ENCODE results near the gene SMAD7.

Gene SMAD7

DNA sequence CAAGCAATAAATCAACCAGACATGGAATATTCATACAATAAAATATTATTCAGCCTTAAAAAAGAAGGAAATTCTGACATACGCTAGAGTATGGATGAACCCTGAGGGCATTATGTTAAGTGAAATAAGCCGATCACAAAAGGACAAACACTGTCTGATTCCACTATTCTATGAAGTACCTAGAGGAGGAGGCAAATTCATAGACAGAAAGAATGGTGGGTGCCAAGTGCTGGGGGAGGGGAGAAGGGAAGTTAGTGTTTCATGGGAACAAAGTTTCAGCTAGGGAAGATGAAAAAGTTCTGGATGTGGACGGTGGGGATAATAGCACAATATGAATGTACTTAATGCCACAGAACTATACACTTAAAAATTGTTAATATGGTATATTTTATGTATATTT, 19.8 kb downstream of the SMAD7 start:
- no peak for DNase-seq (ENCODE audit: low spot score)
- TF ChIP-seq, protein P1, sequence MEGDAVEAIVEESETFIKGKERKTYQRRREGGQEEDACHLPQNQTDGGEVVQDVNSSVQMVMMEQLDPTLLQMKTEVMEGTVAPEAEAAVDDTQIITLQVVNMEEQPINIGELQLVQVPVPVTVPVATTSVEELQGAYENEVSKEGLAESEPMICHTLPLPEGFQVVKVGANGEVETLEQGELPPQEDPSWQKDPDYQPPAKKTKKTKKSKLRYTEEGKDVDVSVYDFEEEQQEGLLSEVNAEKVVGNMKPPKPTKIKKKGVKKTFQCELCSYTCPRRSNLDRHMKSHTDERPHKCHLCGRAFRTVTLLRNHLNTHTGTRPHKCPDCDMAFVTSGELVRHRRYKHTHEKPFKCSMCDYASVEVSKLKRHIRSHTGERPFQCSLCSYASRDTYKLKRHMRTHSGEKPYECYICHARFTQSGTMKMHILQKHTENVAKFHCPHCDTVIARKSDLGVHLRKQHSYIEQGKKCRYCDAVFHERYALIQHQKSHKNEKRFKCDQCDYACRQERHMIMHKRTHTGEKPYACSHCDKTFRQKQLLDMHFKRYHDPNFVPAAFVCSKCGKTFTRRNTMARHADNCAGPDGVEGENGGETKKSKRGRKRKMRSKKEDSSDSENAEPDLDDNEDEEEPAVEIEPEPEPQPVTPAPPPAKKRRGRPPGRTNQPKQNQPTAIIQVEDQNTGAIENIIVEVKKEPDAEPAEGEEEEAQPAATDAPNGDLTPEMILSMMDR (IDR thresholded peaks at IDR 0.05; ENCODE audit: extremely low read depth, insufficient read depth, missing control alignments): no peak
- in situ Hi-C loops (cut with MboI; ENCODE audit: low pct_unique_long_range_greater_than_20kb, low sequenced_read_pairs, unreplicated experiment): no loop called here

DNA sequence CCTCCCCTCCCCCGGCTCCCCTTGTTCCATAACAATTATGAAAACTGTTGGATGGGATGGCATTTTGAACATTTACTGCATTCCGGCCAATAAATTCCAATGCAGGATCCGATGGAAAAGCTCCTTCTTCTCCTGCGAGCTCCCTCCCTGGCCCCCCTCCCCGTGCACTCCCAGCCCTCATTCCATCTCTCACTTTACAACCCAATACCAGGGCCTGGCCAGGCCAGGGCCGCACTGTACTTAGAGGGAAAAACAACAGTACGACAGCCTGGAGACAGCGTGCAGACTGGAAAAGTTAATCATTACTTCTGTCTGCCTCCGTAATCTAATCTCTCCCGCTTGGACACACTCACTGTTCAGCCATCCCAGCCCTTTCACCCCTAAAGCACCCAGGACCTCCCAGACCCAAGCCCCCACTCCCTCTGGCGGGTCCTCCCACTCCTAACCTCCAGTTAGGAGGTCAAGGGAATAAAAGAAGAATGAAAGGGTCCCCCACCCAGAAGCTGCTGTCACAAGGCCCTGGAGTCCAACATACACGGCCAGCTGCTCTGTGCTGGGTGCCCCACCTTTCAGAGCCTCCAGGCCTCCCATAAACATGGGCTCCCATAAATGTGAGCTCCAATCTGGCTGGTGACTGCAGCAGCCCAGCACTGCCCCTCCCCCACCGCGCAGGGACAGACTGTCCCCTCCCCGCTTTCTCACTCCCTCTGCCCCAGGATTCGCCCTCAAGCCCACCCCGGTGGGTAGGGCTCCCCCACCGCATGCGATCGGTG, 20.6 kb downstream of the SMAD7 start:
- no peak for DNase-seq (ENCODE audit: low spot score)
- TF ChIP-seq, protein P1 (IDR thresholded peaks at IDR 0.05; ENCODE audit: extremely low read depth, insufficient read depth, missing control alignments): no peak
- in situ Hi-C loops (cut with MboI; ENCODE audit: low pct_unique_long_range_greater_than_20kb, low sequenced_read_pairs, unreplicated experiment): no loop called here

DNA sequence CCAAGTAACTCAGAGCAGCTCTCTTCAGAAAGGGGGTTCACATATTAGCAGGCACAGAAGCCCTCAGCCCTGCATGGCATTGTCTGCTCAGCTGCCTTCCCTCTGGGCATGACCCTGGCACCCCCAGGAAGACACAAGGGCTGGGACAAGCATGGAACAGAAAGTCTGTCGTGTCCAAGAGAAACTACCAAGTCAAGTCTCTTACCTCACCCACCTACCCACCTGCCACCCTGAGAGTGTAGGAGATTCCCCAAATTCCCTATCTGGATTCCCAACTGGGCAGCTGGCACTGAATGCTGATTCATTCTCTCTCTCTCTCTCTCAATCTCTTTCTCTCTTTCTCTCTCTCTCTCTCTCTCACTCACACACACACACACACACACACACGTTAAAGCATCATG, 21.6 kb downstream of the SMAD7 start:
- TF ChIP-seq, protein P1 (IDR thresholded peaks at IDR 0.05; ENCODE audit: extremely low read depth, insufficient read depth, missing control alignments): no peak
- in situ Hi-C loops (cut with MboI; ENCODE audit: low pct_unique_long_range_greater_than_20kb, low sequenced_read_pairs, unreplicated experiment): no loop called here
- DNase-seq (ENCODE audit: low spot score): no peak

DNA sequence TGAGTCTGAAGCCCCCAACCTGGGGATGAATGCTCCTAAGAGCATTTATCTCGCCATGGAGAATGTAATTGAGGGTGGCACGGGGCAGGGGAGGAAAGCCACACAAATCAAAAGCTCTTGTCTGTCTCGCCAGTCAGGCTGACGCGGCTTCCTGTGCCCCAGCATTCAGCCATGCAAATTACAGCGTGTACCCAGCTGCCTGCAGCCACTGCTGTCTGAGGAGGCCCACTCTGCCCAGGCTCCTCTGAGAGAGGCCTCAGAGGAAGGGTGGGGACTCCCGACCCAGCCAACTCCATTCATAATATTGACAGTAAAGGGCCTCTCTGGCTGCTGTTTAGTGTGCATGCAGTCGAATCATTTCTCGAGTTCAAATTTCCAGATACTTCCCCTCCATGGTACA, 22.0 kb downstream of the SMAD7 start:
- TF ChIP-seq, protein P1 (IDR thresholded peaks at IDR 0.05; ENCODE audit: extremely low read depth, insufficient read depth, missing control alignments): no peak
- in situ Hi-C loops (cut with MboI; ENCODE audit: low pct_unique_long_range_greater_than_20kb, low sequenced_read_pairs, unreplicated experiment): no loop called here
- DNase-seq (ENCODE audit: low spot score): peak; percentile 69

DNA sequence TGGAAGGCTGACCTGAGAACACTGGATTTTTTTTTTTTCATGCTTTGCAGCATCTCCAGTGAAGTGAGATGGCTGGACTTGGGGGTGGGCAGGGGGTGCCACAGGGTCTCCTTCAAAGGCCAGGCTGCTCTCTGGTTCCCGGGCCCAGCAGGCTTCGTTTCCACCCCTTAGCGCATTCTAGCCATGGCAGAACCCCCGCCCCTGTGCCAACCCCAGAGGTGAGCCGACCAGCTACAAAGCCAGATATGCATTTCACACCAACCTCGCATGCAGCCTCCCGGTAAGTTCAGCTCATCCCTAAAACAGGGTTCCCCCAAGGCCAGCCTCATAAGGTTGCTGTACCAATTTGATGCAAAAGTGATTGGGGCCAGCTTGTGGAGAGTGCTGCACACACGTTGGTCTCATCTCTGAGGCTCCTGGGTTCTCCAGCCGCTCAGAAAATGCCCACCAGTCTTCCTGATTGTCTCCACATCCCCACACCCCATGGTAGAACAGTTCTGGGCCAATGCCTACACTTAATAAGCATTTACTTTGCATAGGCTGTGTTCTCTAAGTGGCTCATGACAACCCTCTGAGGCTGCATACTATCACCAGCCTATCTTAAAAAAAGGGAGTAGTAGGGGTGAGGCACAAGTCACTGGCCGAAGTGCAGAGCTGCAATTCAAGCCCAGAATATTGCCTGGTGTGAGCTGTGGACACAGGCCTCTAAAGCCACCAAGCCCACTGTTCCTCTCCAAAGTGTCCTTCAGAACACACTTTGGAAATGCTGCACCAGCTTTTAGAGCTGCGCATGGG, 23.3 kb downstream of the SMAD7 start:
- DNase-seq (ENCODE audit: low spot score): no peak
- in situ Hi-C loops (cut with MboI; ENCODE audit: low pct_unique_long_range_greater_than_20kb, low sequenced_read_pairs, unreplicated experiment): no loop called here
- TF ChIP-seq, protein P1 (IDR thresholded peaks at IDR 0.05; ENCODE audit: extremely low read depth, insufficient read depth, missing control alignments): no peak

DNA sequence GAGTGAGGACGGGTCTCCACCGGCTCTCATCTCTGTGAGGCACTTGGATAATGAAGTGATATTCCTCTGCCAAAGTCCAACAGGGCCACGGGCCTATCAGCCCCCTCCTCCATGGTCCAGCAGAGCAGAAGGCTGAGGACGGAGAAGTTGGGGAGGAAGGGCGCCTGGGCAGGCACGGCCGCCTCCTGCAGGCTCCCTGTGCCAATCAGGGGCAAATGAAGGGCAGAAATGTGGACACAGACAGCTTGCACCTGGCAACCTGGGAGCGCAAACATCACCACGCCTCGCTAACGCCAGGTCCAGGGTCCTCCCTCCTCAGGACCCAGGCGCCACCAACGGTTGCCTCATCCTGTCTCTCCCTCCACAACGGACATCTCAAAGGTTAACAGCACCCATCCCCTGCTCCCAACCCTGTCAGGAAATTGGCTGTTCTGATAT, 24.3 kb downstream of the SMAD7 start:
- in situ Hi-C loops (cut with MboI; ENCODE audit: low pct_unique_long_range_greater_than_20kb, low sequenced_read_pairs, unreplicated experiment): no loop called here
- no peak for DNase-seq (ENCODE audit: low spot score)
- TF ChIP-seq, protein P1 (IDR thresholded peaks at IDR 0.05; ENCODE audit: extremely low read depth, insufficient read depth, missing control alignments): no peak
